Loucy (cell line): ENCODE data around the gene MED31.

ENCODE experiments used
- CTCF ChIP-seq: fragments of 200-600 bp; sonication (generic); conservative IDR thresholded peaks from 2 replicates; pipeline ENCODE4 v1.5.1; 2014; ENCODE audit warnings: mild to moderate bottlenecking, antibody characterized with exemption, low read length
- EZH2phosphoT487 ChIP-seq: fragments of 200-600 bp; IDR thresholded peaks from 2 replicates; pipeline ENCODE4 v1.6.1; 2018; ENCODE audit warnings: antibody characterized with exemption, mild to moderate bottlenecking, moderate library complexity, borderline replicate concordance

GRCh38 chr17:6651919-6652452, 581 bp upstream of the MED31 start:
- TF ChIP-seq CTCF (no peak), EZH2phosphoT487 (no peak)
